ENCODE results near the gene POLE3. TPM values are rescaled to one million over a fixed set of nuclear protein-coding genes. Genes with fewer than 3 reads are reported as not detected.
"Not testable (repeated sequence)": the region's sequence is repeated elsewhere in the genome, so short reads cannot be mapped to it uniquely, and the experiment has no call there.

Gene POLE3
- total RNA-seq, 1 donor from 2014 or later, result 29.7 TPM

- no peak for ATAC-seq
Observed at GRCh38 chr9:113387560-113388230, 22.8 kb downstream of the POLE3 start.

GRCh38 chr9:113386571-113387393 is 23.7 kb downstream of the POLE3 start:
- ATAC-seq (no peak), DNase-seq (no peak)
- no peaks in the 10 kb centered on the region for H3K4me1 ChIP-seq
- H3K27ac ChIP-seq, result no peak overlapping the region
- no peak overlapping the region for H3K4me3 ChIP-seq
- no peak for TF ChIP-seq CTCF (IDR thresholded peaks at IDR 0.05)
- H3K27me3 ChIP-seq (ENCODE audit: low read depth), result no peaks in the 10 kb centered on the region
- peaks cover 49% of the 10 kb centered on the region for H3K36me3 ChIP-seq
- H3K9me3 ChIP-seq, result no peaks in the 10 kb centered on the region
- intact Hi-C loops (cut with DNase I), result no loop called here

More at GRCh38 chr9:113387560-113388230, 22.8 kb downstream of the POLE3 start:
- no peak for DNase-seq
- intact Hi-C loops (cut with DNase I), result no loop called here
- no peak overlapping the region for H3K27ac ChIP-seq
- no peaks in the 10 kb centered on the region for H3K4me1 ChIP-seq
- H3K27me3 ChIP-seq (ENCODE audit: low read depth), result no peaks in the 10 kb centered on the region
- peaks cover 58% of the 10 kb centered on the region for H3K36me3 ChIP-seq
- H3K4me3 ChIP-seq, result no peak overlapping the region
- H3K9me3 ChIP-seq, result no peaks in the 10 kb centered on the region
- no peak for TF ChIP-seq CTCF (IDR thresholded peaks at IDR 0.05)

- Histone ChIP-seq H3K9me3 (no peaks in the 10 kb centered on the region), H3K4me3 (no peak overlapping the region), H3K27me3 (ENCODE audit: low read depth) (no peaks in the 10 kb centered on the region), H3K27ac (peak overlapping the region; percentile 1), H3K36me3 (peaks cover under 1% of the 10 kb centered on the region), H3K4me1 (no peaks in the 10 kb centered on the region)
- DNase-seq, result no peak
- no peak for TF ChIP-seq CTCF (IDR thresholded peaks at IDR 0.05)
- intact Hi-C loops (cut with DNase I), result no loop called here
- peak; percentile 69 to 82 for ATAC-seq
Observed at GRCh38 chr9:113381909-113382411, 28.5 kb downstream of the POLE3 start.

GRCh38 chr9:113381441-113381840 is 29.0 kb downstream of the POLE3 start:
- H3K27me3 ChIP-seq (ENCODE audit: low read depth); H3K9me3 ChIP-seq; intact Hi-C loops (cut with DNase I); H3K4me1 ChIP-seq; DNase-seq; ATAC-seq; H3K4me3 ChIP-seq; H3K36me3 ChIP-seq: not testable (repeated sequence)
- peak overlapping the region; percentile 1 for H3K27ac ChIP-seq

- no peak overlapping the region for H3K4me3 ChIP-seq
- H3K36me3 ChIP-seq, result no peaks in the 10 kb centered on the region
- no peak for DNase-seq
- no peaks in the 10 kb centered on the region for H3K9me3 ChIP-seq
- TF ChIP-seq CTCF (IDR thresholded peaks at IDR 0.05), result no peak
- no peaks in the 10 kb centered on the region for H3K27me3 ChIP-seq (ENCODE audit: low read depth)
- H3K4me1 ChIP-seq, result no peaks in the 10 kb centered on the region
- intact Hi-C loops (cut with DNase I), result no loop called here
- no peak for ATAC-seq
- no peak overlapping the region for H3K27ac ChIP-seq
Observed at GRCh38 chr9:113380869-113381378, 29.6 kb downstream of the POLE3 start.

GRCh38 chr9:113379829-113380210 is 30.7 kb downstream of the POLE3 start:
- intact Hi-C loops (cut with DNase I); H3K36me3 ChIP-seq; H3K27ac ChIP-seq; ATAC-seq; H3K4me1 ChIP-seq; DNase-seq; H3K4me3 ChIP-seq; H3K9me3 ChIP-seq; H3K27me3 ChIP-seq (ENCODE audit: low read depth): not testable (repeated sequence)

GRCh38 chr9:113379094-113379828 is 31.2 kb downstream of the POLE3 start:
- intact Hi-C loops (cut with DNase I); H3K36me3 ChIP-seq; DNase-seq; H3K4me1 ChIP-seq; H3K9me3 ChIP-seq; H3K27me3 ChIP-seq (ENCODE audit: low read depth); H3K4me3 ChIP-seq; H3K27ac ChIP-seq; ATAC-seq: not testable (repeated sequence)

Measured in lower lobe of right lung (tissue), 2 donors.